Lower leg skin (tissue), 3 donors: ENCODE measurements around the gene CORO1C.

ENCODE experiments used
- POLR2A ChIP-seq, 2 donors: fragments of 450-650 bp; IDR thresholded peaks; one replicate each; pipeline ENCODE4 v1.6.1; 2016 to 2017; ENCODE audit warnings: antibody characterized with exemption in 2 of 2, mild to moderate bottlenecking in 1 of 2, moderate library complexity in 1 of 2
- TF ChIP-seq, protein P1 (sequence below), 3 donors: fragments of 450-650 bp; IDR thresholded peaks; one replicate each; pipeline ENCODE4 v1.5.1; 2016; ENCODE audit warnings: antibody characterized with exemption in 3 of 3, mild to moderate bottlenecking in 3 of 3, moderate library complexity in 2 of 3

DNA sequence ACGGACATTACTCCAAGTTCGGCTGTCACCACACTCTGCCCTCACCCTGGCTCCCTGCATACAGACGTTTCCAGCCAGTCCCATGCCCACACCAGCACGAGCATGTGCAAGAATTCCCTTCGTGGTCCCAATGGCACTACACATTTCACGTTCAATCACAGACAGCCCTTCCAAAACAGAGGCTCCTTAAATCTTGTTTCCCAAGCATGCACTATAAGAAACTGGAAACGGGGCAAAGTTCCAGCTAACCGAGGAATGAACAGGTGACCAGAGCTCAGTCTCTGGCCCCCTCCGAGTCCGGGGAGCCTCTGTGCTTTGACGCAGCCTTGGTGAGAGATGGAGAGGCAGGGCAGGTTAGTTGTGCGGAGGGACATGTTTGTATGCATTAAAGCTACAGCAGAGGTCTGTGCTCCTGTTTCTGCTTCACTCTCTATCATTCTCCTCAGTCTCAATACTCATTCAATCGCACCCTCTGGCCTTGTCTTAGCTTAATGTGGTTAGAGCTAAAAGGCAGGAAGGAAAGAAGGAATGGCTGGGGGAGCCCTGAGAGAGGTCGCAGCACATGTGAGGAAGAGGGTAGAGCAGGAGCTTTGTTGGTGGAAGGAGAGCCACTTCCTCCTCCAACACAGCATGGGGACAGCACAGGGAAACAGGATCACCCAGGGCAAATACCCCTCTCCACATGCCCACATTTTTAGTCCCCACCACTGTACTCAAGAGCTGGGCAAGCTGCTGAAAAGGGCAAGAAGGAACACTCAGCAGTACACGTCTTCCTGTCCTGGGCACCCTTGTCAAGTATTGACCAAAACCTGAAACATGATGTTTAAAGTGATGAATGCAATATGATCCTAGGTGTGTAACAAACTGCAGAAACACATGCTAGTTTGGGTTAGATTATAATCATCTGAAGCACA lies 85.4 kb downstream of the CORO1C start:
- TF ChIP-seq POLR2A (IDR thresholded peaks at IDR 0.05): no peak
- TF ChIP-seq, protein P1, sequence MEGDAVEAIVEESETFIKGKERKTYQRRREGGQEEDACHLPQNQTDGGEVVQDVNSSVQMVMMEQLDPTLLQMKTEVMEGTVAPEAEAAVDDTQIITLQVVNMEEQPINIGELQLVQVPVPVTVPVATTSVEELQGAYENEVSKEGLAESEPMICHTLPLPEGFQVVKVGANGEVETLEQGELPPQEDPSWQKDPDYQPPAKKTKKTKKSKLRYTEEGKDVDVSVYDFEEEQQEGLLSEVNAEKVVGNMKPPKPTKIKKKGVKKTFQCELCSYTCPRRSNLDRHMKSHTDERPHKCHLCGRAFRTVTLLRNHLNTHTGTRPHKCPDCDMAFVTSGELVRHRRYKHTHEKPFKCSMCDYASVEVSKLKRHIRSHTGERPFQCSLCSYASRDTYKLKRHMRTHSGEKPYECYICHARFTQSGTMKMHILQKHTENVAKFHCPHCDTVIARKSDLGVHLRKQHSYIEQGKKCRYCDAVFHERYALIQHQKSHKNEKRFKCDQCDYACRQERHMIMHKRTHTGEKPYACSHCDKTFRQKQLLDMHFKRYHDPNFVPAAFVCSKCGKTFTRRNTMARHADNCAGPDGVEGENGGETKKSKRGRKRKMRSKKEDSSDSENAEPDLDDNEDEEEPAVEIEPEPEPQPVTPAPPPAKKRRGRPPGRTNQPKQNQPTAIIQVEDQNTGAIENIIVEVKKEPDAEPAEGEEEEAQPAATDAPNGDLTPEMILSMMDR (IDR thresholded peaks at IDR 0.05): no peak
